ENCODE data around the gene MCL1.

- TF ChIP-seq POLR2A (IDR thresholded peaks at IDR 0.05): no peak
- TF ChIP-seq, protein P1, sequence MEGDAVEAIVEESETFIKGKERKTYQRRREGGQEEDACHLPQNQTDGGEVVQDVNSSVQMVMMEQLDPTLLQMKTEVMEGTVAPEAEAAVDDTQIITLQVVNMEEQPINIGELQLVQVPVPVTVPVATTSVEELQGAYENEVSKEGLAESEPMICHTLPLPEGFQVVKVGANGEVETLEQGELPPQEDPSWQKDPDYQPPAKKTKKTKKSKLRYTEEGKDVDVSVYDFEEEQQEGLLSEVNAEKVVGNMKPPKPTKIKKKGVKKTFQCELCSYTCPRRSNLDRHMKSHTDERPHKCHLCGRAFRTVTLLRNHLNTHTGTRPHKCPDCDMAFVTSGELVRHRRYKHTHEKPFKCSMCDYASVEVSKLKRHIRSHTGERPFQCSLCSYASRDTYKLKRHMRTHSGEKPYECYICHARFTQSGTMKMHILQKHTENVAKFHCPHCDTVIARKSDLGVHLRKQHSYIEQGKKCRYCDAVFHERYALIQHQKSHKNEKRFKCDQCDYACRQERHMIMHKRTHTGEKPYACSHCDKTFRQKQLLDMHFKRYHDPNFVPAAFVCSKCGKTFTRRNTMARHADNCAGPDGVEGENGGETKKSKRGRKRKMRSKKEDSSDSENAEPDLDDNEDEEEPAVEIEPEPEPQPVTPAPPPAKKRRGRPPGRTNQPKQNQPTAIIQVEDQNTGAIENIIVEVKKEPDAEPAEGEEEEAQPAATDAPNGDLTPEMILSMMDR (IDR thresholded peaks at IDR 0.05): no peak
- TF ChIP-seq POLR2AphosphoS5 (IDR thresholded peaks at IDR 0.05): no peak
- TF ChIP-seq EP300 (IDR thresholded peaks at IDR 0.05): no peak
Measured at GRCh38 chr1:150615346-150616201, 36.2 kb upstream of the MCL1 start.

All from gastroesophageal sphincter (tissue), 3 donors.